CD8-positive, alpha-beta memory T cell (primary cell): ENCODE data around the gene STAG1. TPM values are rescaled to one million over a fixed set of nuclear protein-coding genes. Genes with fewer than 3 reads are reported as not detected.
A peak's percentile ranks its signal among the peaks of the same experiment; 100 is the strongest.
"Not testable (repeated sequence)": the region's sequence is repeated elsewhere in the genome, so short reads cannot be mapped to it uniquely, and the experiment has no call there.

Experiments
- CTCF ChIA-PET: fragments of 350-600 bp; sonication (Branson Sonifier 250); formaldehyde crosslinking; loops from one replicate; lab custom pipeline; 2021; ENCODE audit warnings: antibody characterized with exemption; lab: Charles Lee
- POLR2A ChIA-PET: fragments of 350-600 bp; sonication (Branson Sonifier 250); formaldehyde crosslinking; loops from one replicate; lab custom pipeline; 2021; ENCODE audit warnings: antibody characterized with exemption; lab: Charles Lee
- DNase-seq, 5 donors: peaks; one replicate each; pipeline versions ENCODE4 v3.0.0 to v3.0.0-alpha.2; 2020 to 2022; ENCODE audit warnings: mixed read lengths in 1 of 5
- H3K27ac ChIP-seq: one replicate; pipeline ENCODE4 v1.7.0; 2013; ENCODE audit warnings: low read depth, mild to moderate bottlenecking, low read length, moderate library complexity
- H3K27me3 ChIP-seq: 2 replicates; pipeline ENCODE4 v1.7.0; 2013; ENCODE audit warnings: low read length, mild to moderate bottlenecking; ENCODE audit not compliant: insufficient read depth, poor library complexity, severe bottlenecking
- H3K36me3 ChIP-seq: 2 replicates; pipeline ENCODE4 v1.7.0; 2013; ENCODE audit warnings: mild to moderate bottlenecking, low read length, moderate library complexity; ENCODE audit not compliant: insufficient read depth
- H3K4me1 ChIP-seq: 2 replicates; pipeline ENCODE4 v1.7.0; 2013; ENCODE audit warnings: mild to moderate bottlenecking, low read length, moderate library complexity; ENCODE audit not compliant: insufficient read depth
- H3K4me3 ChIP-seq: 2 replicates; pipeline ENCODE4 v1.7.0; 2013; ENCODE audit warnings: mild to moderate bottlenecking, low read length
- H3K9me3 ChIP-seq: 2 replicates; pipeline ENCODE4 v1.7.0; 2013; ENCODE audit warnings: mild to moderate bottlenecking, low read length
- H3K27ac Mint-ChIP-seq, 8 donors: one replicate each; pipeline ENCODE4 v1.8.0; 2020 to 2021; ENCODE audit warnings: mixed read lengths in 8 of 8, mild to moderate bottlenecking in 6 of 8, inconsistent platforms in 3 of 8, moderate library complexity in 3 of 8
- H3K27me3 Mint-ChIP-seq, 2 donors: one replicate each; pipeline ENCODE4 v1.8.0; 2020 to 2021; ENCODE audit warnings: mixed read lengths in 2 of 2, mild to moderate bottlenecking in 1 of 2, moderate library complexity in 1 of 2
- H3K36me3 Mint-ChIP-seq, 3 donors: one replicate each; pipeline ENCODE4 v1.8.0; 2020 to 2021; ENCODE audit warnings: mixed read lengths in 3 of 3, inconsistent platforms in 1 of 3, mild to moderate bottlenecking in 1 of 3
- H3K4me1 Mint-ChIP-seq, 3 donors: one replicate each; pipeline ENCODE4 v1.8.0; 2020 to 2021; ENCODE audit warnings: mixed read lengths in 3 of 3, inconsistent platforms in 1 of 3, mild to moderate bottlenecking in 1 of 3
- H3K4me3 Mint-ChIP-seq, 7 donors: one replicate each; pipeline ENCODE4 v1.8.0; 2020 to 2021; ENCODE audit warnings: mixed read lengths in 7 of 7, mild to moderate bottlenecking in 6 of 7, moderate library complexity in 4 of 7, inconsistent platforms in 2 of 7
- H3K9me3 Mint-ChIP-seq, 5 donors: one replicate each; pipeline ENCODE4 v1.8.0; 2020 to 2022; ENCODE audit warnings: mixed read lengths in 5 of 5, mild to moderate bottlenecking in 3 of 5, moderate library complexity in 2 of 5, inconsistent platforms in 1 of 5
- polyA plus RNA-seq: library from polyadenylated mRNA; unstranded; fragments of 300-500 nt; fragmentation: Illumina TruSeq; gene quantifications from one replicate; pipeline ENCODE4 v1.2.3, GENCODE V29; 2021
- total RNA-seq, 2 experiments: library from RNA; stranded (reverse); gene quantifications; one replicate each; pipeline ENCODE4 v1.2.3, GENCODE V29; 2021

The STAG1 gene
- total and polyA plus RNA-seq, 3 experiments from 2014 or later = 19.0 to 61.4 (median 58.5) TPM

DNA sequence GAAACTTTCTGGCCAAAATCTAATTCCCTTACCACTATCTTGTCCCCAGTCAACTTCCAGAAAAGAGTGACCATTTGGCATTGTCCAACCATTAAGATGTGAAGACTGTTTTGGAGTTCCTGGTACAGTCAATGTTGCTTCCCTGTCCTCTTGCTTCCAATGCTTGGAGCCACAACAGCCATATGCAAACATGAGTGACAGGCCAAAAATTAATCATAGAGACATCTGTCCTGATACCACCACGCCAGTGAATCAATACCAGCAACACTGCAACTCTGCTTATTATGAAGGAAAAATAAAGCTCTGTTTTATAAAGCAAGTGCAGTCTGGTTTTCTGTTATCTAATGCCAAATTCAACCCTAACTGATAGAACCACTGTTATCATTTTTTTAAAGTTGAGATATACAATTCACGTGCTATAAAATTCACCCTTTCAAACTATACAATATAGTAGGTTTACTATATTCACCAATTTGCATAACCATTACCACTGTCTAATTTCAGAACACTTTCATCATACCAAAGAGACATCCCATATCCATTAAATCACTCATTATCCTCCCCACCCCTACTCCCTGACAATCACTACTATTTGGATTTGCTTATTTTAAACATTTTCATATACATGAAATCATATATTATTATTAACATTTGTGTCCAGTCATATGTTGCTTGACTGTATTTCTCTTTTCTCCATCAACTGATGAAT lies 76.9 kb downstream of the STAG1 start:
- no peak overlapping the region for H3K27ac ChIP-seq
- CTCF ChIA-PET = interaction anchor here (1.2 kb wide), 1 partner anchor 77 kb away, joined by 5 read pairs; the partner anchor contains the start of gene STAG1

DNA sequence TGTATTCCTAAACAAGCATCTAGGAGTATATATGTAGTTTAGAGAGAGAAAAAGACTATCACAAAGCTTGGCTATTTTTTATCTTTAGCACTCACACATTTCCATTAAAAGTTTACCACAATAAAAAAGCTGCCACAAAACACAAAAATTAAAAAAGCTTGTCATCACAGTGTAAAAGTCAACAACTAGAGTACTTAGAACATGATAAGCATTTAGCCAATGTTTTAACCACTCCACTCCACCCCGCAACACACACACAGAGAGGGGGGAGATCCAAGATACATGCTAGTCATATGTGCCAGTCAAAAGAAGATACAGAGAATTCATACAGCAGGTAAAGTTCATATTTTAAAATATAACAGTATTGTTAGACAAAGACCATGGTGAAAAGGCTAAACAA lies 79.7 kb downstream of the STAG1 start:
- DNase-seq = no peak
- H3K27ac ChIP-seq = no peak overlapping the region
- Mint-ChIP-seq H3K27ac (peak overlapping the region in 4 of 8 donors; percentile 2 to 70 (median 47)), H3K9me3 (no peaks in the 10 kb centered on the region), H3K27me3 (no peaks in the 10 kb centered on the region), H3K4me3 (peak overlapping the region in 1 of 7 donors; percentile 24), H3K36me3 (peaks cover 8 to 18% (median 9%) of the 10 kb centered on the region in 3 donors), H3K4me1 (peaks cover 53 to 72% (median 66%) of the 10 kb centered on the region in 3 donors)
- ChIA-PET POLR2A (no interaction called here), CTCF (no interaction called here)
- no peaks in the 10 kb centered on the region for H3K27me3 ChIP-seq
- H3K4me3 ChIP-seq = no peak overlapping the region
- peaks cover 28% of the 10 kb centered on the region for H3K4me1 ChIP-seq
- no peaks in the 10 kb centered on the region for H3K9me3 ChIP-seq
- no peaks in the 10 kb centered on the region for H3K36me3 ChIP-seq

More for the DNA sequence above, 76.9 kb downstream of the STAG1 start:
- Mint-ChIP-seq H3K4me1 (peaks cover 60 to 69% (median 64%) of the 10 kb centered on the region in 3 donors), H3K27ac (peak overlapping the region in 3 of 8 donors; percentile 3 to 38 (median 8)), H3K27me3 (no peaks in the 10 kb centered on the region), H3K9me3 (no peaks in the 10 kb centered on the region), H3K36me3 (peaks cover 0 to 7% (median 3%) of the 10 kb centered on the region in 3 donors), H3K4me3 (peak overlapping the region in 5 of 7 donors; percentile 3 to 36 (median 23))
- no peak for DNase-seq
- Histone ChIP-seq H3K4me3 (no peak overlapping the region), H3K36me3 (no peaks in the 10 kb centered on the region), H3K9me3 (no peaks in the 10 kb centered on the region), H3K4me1 (peaks cover 28% of the 10 kb centered on the region), H3K27me3 (no peaks in the 10 kb centered on the region)
- POLR2A ChIA-PET = no interaction called here

DNA sequence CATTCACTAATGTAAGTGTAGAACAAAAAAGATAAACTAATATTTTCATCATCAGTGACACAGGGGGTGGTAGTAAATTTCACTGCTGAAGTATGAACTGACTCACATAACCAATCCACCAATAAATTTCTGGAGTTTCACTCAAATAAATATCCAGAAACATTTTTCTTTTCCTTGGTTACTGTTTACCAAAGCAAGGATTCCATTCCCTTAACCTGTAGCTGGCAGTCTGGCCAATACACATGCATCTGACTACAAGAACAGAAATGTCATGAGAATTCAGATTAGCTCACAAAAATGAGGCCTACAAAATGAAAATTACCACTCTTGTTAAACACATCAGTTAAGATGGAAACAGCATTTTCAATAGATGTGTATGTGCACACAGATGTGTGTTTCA lies 80.3 kb downstream of the STAG1 start:
- Histone ChIP-seq H3K9me3 (no peaks in the 10 kb centered on the region), H3K36me3 (no peaks in the 10 kb centered on the region), H3K4me1 (peaks cover 28% of the 10 kb centered on the region), H3K27ac (no peak overlapping the region), H3K27me3 (no peaks in the 10 kb centered on the region), H3K4me3 (no peak overlapping the region)
- Mint-ChIP-seq H3K4me3 (no peak overlapping the region), H3K27ac (peak overlapping the region in 2 of 8 donors; percentile 22 to 70), H3K27me3 (no peaks in the 10 kb centered on the region), H3K9me3 (no peaks in the 10 kb centered on the region), H3K4me1 (peaks cover 53 to 72% (median 65%) of the 10 kb centered on the region in 3 donors), H3K36me3 (peaks cover 9 to 20% (median 10%) of the 10 kb centered on the region in 3 donors)
- ChIA-PET POLR2A (no interaction called here), CTCF (no interaction called here)
- DNase-seq = no peak

DNA sequence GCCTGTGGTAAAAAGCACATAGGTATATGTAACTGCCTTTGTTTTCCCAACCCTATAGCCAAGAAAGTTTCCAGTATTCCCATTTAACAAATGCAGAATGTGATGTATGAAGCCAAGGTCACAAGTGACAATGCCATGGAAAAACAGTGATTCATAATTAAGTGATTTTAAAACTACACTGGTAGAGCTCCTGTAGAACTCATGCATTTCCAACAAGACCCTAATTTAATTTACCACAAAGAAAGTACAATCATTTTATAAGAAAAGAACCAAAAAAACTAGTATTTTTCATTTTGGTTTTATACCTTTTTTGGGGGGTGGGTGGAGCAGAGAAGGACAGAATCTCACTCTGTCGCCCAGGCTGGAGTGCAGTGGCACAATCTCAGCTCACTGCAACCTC lies 82.0 kb downstream of the STAG1 start:
- no peaks in the 10 kb centered on the region for H3K27me3 Mint-ChIP-seq
- no peak overlapping the region for H3K27ac Mint-ChIP-seq
- no peak overlapping the region for H3K27ac ChIP-seq
- H3K9me3 Mint-ChIP-seq = no peaks in the 10 kb centered on the region
- no peaks in the 10 kb centered on the region for H3K36me3 ChIP-seq
- peaks cover 22% of the 10 kb centered on the region for H3K4me1 ChIP-seq
- H3K36me3 Mint-ChIP-seq = peaks cover 9 to 20% (median 10%) of the 10 kb centered on the region in 3 donors
- no peak overlapping the region for H3K4me3 Mint-ChIP-seq
- H3K9me3 ChIP-seq = no peaks in the 10 kb centered on the region
- H3K27me3 ChIP-seq = no peaks in the 10 kb centered on the region
- ChIA-PET POLR2A (no interaction called here), CTCF (interaction anchor here (1.4 kb wide), 1 partner anchor 82 kb away, joined by 3 read pairs; the partner anchor contains the start of gene STAG1)
- peaks cover 47 to 63% (median 58%) of the 10 kb centered on the region in 3 donors for H3K4me1 Mint-ChIP-seq
- no peak overlapping the region for H3K4me3 ChIP-seq
- DNase-seq = no peak

DNA sequence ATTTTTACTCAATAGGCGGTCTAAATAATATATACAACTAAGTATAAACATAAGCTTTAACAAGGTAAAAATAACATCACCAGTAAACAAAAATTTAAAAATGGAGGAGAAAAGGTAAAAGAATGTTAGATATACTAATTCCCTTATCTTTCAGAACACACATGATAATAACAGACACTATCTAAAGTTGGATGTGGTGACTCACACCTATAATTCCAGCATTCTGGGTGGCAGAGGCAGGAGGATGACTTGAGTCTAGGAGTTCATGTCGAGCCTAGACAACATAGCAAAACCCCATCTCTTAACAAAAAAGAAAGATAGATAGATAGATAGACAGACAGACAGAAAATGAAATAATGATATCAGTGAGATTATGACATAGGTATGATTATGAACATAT lies 85.1 kb downstream of the STAG1 start:
- ChIA-PET POLR2A (interaction anchor here (0.6 kb wide), 1 partner anchor 350 kb away, joined by 7 read pairs; no protein-coding TSS in a partner anchor), CTCF (no interaction called here)
- H3K27me3 Mint-ChIP-seq = no peaks in the 10 kb centered on the region
- no peak overlapping the region for H3K27ac Mint-ChIP-seq
- H3K36me3 Mint-ChIP-seq = peaks cover 6 to 20% (median 10%) of the 10 kb centered on the region in 3 donors
- Histone ChIP-seq H3K27me3 (no peaks in the 10 kb centered on the region), H3K4me3 (no peak overlapping the region), H3K4me1 (peaks cover 12% of the 10 kb centered on the region), H3K36me3 (no peaks in the 10 kb centered on the region), H3K9me3 (no peaks in the 10 kb centered on the region), H3K27ac (no peak overlapping the region)
- DNase-seq = no peak
- H3K9me3 Mint-ChIP-seq = no peaks in the 10 kb centered on the region
- H3K4me3 Mint-ChIP-seq = no peak overlapping the region
- peaks cover 39 to 61% (median 52%) of the 10 kb centered on the region in 3 donors for H3K4me1 Mint-ChIP-seq

DNA sequence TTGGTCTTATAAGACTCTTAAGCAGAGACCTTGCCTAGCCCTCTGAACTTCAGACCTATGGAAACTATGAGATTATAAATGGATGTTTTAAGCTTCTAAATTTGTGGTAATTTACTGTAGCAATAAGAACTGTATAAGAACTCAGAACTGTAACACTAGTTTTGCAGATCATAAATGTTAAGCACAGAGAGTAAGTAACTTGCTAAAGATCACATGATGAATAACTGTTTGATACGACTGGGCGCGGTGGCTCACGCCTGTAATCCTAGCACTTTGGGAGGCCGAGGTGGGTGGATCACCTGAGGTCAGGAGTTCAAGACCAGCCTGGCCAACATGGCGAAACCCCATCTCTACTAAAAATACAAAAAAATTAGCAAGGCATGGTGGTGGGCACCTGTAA lies 85.9 kb downstream of the STAG1 start:
- H3K4me3 ChIP-seq, DNase-seq, H3K27me3 ChIP-seq, H3K36me3 ChIP-seq, H3K27ac ChIP-seq, H3K4me3 Mint-ChIP-seq, H3K9me3 ChIP-seq, H3K27me3 Mint-ChIP-seq, H3K9me3 Mint-ChIP-seq: not testable (repeated sequence)
- H3K4me1 ChIP-seq = peaks cover 11% of the 10 kb centered on the region
- Mint-ChIP-seq H3K4me1 (peaks cover 35 to 60% (median 52%) of the 10 kb centered on the region in 3 donors), H3K36me3 (peaks cover 6 to 16% (median 10%) of the 10 kb centered on the region in 3 donors), H3K27ac (peak overlapping the region in 1 of 8 donors; percentile 34)
- ChIA-PET POLR2A (interaction anchor here (0.7 kb wide), 1 partner anchor 417 kb away, joined by 6 read pairs; no protein-coding TSS in a partner anchor), CTCF (interaction anchor here (1.1 kb wide), 1 partner anchor 86 kb away, joined by 3 read pairs; the partner anchor contains the start of gene STAG1)

DNA sequence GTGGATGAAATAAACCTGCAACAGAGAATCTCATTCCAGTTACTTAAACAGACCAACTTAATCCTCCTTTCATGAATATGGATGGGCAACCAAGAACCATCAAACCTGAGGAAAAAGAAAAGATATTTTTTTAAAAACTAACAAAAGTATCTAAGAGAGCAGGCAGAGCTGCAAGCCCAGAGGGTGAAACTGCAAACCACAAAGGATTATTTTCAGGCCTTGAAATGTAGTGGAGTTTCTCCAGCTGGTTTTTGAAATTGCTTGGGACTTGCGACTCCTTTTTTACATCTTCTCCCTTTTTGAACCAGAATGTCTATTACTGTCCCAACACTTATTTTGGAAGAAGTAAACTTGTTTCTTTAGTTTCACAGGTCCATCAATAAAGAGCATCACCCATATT lies 87.4 kb downstream of the STAG1 start:
- H3K27ac Mint-ChIP-seq = peak overlapping the region in 6 of 8 donors; percentile 2 to 78 (median 28)

DNA sequence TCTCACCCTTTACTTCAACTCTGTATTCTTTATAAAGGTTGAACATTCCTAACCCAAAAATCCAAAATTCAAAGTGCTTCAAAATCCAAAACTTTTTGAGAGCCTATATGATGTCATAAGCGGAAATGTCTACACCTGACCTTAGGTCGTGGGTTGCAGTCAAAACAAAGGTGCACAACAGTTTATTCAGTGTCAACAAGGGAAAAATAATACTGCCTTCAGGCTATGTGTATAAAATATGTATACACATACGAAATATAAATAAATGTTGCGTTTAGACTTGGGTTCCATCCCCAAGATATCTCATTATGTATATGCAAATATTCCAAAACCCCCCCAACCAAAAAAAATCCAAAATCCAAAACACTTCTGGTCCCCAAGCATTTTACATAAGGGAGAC lies 90.9 kb downstream of the STAG1 start:
- Histone ChIP-seq H3K27ac (no peak overlapping the region), H3K36me3 (no peaks in the 10 kb centered on the region), H3K27me3 (no peaks in the 10 kb centered on the region), H3K9me3 (no peaks in the 10 kb centered on the region), H3K4me1 (peaks cover 11% of the 10 kb centered on the region), H3K4me3 (no peak overlapping the region)
- H3K27ac Mint-ChIP-seq = peak overlapping the region in 1 of 8 donors; percentile 12
- H3K36me3 Mint-ChIP-seq = no peaks in the 10 kb centered on the region
- no peaks in the 10 kb centered on the region for H3K27me3 Mint-ChIP-seq
- POLR2A ChIA-PET = no interaction called here
- no peak overlapping the region for H3K4me3 Mint-ChIP-seq
- no peak for DNase-seq
- CTCF ChIA-PET = no interaction called here
- peaks cover 36 to 69% (median 67%) of the 10 kb centered on the region in 3 donors for H3K4me1 Mint-ChIP-seq
- peaks cover 0 to 1% (median 0%) of the 10 kb centered on the region in 5 donors for H3K9me3 Mint-ChIP-seq

More for the DNA sequence above, 87.4 kb downstream of the STAG1 start:
- Histone ChIP-seq H3K27me3 (no peaks in the 10 kb centered on the region), H3K9me3 (no peaks in the 10 kb centered on the region), H3K27ac (no peak overlapping the region), H3K4me3 (no peak overlapping the region), H3K4me1 (peaks cover 11% of the 10 kb centered on the region), H3K36me3 (no peaks in the 10 kb centered on the region)
- ChIA-PET POLR2A (no interaction called here), CTCF (no interaction called here)
- DNase-seq = no peak
- Mint-ChIP-seq H3K36me3 (peaks cover 6 to 11% (median 7%) of the 10 kb centered on the region in 3 donors), H3K9me3 (no peaks in the 10 kb centered on the region), H3K27me3 (no peaks in the 10 kb centered on the region), H3K4me3 (no peak overlapping the region), H3K4me1 (peaks cover 39 to 69% (median 58%) of the 10 kb centered on the region in 3 donors)
